Smooth muscle cell (in vitro differentiated cells): ENCODE results near the gene PRMT3. TPM values are rescaled to one million over a fixed set of nuclear protein-coding genes. Genes with fewer than 3 reads are reported as not detected.

Experiments
- DNase-seq: peaks from one replicate; lab custom pipeline; 2025; ENCODE audit not compliant: unreplicated experiment; lab: John Stamatoyannopoulos, UW
- H2AFZ ChIP-seq: fragments of 200-600 bp; sonication (generic); 2 replicates; pipeline ENCODE4 v1.6.0; 2016; ENCODE audit warnings: antibody characterized with exemption, low read depth, mild to moderate bottlenecking
- H3F3A ChIP-seq: fragments of 200-600 bp; sonication (generic); 2 replicates; pipeline ENCODE4 v1.6.0; 2017; ENCODE audit warnings: antibody characterized with exemption, low read depth
- H3K27ac ChIP-seq: fragments of 200-600 bp; sonication (generic); 2 replicates; pipeline ENCODE4 v1.5.1; 2016; ENCODE audit warnings: low read depth, mild to moderate bottlenecking
- H3K27me3 ChIP-seq: fragments of 200-600 bp; sonication (generic); 2 replicates; pipeline ENCODE4 v1.6.1; 2016; ENCODE audit warnings: low read depth, mild to moderate bottlenecking
- H3K36me3 ChIP-seq: fragments of 200-600 bp; sonication (generic); 2 replicates; pipeline ENCODE4 v1.5.1; 2016; ENCODE audit warnings: low read depth
- H3K4me1 ChIP-seq: fragments of 200-600 bp; sonication (generic); 2 replicates; pipeline ENCODE4 v1.5.1; 2016; ENCODE audit warnings: low read depth
- H3K4me2 ChIP-seq: fragments of 200-600 bp; sonication (generic); 2 replicates; pipeline ENCODE4 v1.6.0; 2016; ENCODE audit warnings: mild to moderate bottlenecking
- H3K4me3 ChIP-seq: fragments of 200-600 bp; sonication (generic); 2 replicates; pipeline ENCODE4 v1.5.1; 2016; ENCODE audit warnings: mild to moderate bottlenecking
- H3K79me2 ChIP-seq: fragments of 200-600 bp; sonication (generic); 2 replicates; pipeline ENCODE4 v1.6.0; 2016; ENCODE audit warnings: low read depth, mild to moderate bottlenecking
- H3K9ac ChIP-seq: fragments of 200-600 bp; sonication (generic); 2 replicates; pipeline ENCODE4 v1.6.0; 2016; ENCODE audit warnings: low read depth
- H3K9me3 ChIP-seq: fragments of 200-600 bp; sonication (generic); replicated peaks from 2 replicates; pipeline ENCODE4 v1.5.1; 2016; ENCODE audit warnings: low read depth
- H4K20me1 ChIP-seq: fragments of 200-600 bp; sonication (generic); 2 replicates; pipeline ENCODE4 v1.6.0; 2016; ENCODE audit warnings: low read depth
- CTCF ChIP-seq: fragments of 200-600 bp; sonication (generic); IDR thresholded peaks from 2 replicates; pipeline ENCODE4 v1.5.1; 2017; ENCODE audit warnings: borderline replicate concordance, mild to moderate bottlenecking, antibody characterized with exemption; ENCODE audit not compliant: insufficient read depth, poor library complexity, severe bottlenecking
- WGBS: methylation state at CpG from one replicate; pipeline ENCODE4 v1.1.7; 2016; ENCODE audit warnings: low lambda C conversion rate; 5-methylcytosine and 5-hydroxymethylcytosine counted together
- polyA plus RNA-seq: library from polyadenylated mRNA; unstranded; fragments of >200 nt; fragmentation: Nextera tagmentation; extraction: Ambion mirVana; gene quantifications from 2 replicates; pipeline ENCODE4 v1.2.1, GENCODE V29; 2016
- total RNA-seq: library from RNA; depleted of rRNA; stranded (reverse); fragments of >200 nt; gene quantifications from 2 replicates; pipeline ENCODE4 v1.2.3, GENCODE V29; 2014

Gene PRMT3
- total and polyA plus RNA-seq, 2 experiments from 2014 or later = 8.1 to 13.4 TPM

DNA sequence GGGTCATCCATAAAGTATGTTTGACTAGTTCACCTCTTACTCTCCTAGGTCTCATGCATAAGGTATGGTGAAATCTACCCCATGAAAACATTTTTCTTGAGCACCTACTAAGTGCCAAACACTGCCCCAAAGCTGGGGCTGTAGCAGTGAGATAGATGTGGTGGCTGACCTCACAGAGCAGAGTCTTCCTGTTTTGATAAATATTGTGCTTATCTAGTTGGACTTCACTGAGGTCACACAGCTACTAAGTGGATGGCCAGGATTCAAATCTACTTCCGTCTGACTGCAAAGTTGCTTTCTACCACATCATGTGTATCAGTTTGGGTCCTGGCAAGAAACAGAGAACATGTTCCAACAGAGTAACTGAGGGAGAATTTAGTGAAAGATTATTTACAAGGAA lies 30.4 kb upstream of the PRMT3 start:
- Histone ChIP-seq H4K20me1 (no peaks in the 10 kb centered on the region), H3F3A (no peaks in the 10 kb centered on the region), H2AFZ (no peak overlapping the region), H3K4me1 (no peaks in the 10 kb centered on the region), H3K36me3 (no peaks in the 10 kb centered on the region), H3K4me2 (no peak overlapping the region), H3K27ac (no peak overlapping the region), H3K79me2 (no peaks in the 10 kb centered on the region), H3K9me3 (no peaks in the 10 kb centered on the region), H3K4me3 (no peak overlapping the region), H3K9ac (no peak overlapping the region), H3K27me3 (no peaks in the 10 kb centered on the region)
- no peak for TF ChIP-seq CTCF
- 31% methylated on average over 1 of the region's 1 CpG for WGBS
- no peak for DNase-seq

DNA sequence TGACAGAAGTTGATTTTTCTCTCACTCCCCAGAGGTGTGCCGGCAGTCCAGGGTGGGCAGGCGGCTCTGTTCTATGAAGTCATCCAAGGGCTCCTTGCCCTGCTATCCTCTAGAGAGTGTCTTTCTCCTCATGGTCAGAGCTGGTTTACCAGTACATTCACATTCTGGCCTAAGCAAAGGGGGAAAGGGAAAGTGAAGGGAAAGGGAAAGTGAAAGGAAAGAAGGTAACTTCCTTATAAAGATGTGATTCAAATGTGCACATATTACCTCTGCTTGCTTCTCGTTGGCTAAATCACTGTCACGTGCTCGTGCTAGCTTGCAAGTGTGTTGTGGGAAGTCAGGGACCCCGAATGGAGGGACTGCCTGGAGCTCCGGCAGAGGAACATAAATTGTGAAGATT lies 26.9 kb upstream of the PRMT3 start:
- no peak overlapping the region for H3K9ac ChIP-seq
- H3K4me3 ChIP-seq = no peak overlapping the region
- H2AFZ ChIP-seq = no peak overlapping the region
- DNase-seq = no peak
- H3K4me1 ChIP-seq = peaks cover 5% of the 10 kb centered on the region
- no peaks in the 10 kb centered on the region for H3K9me3 ChIP-seq
- no peaks in the 10 kb centered on the region for H3K27me3 ChIP-seq
- H3K79me2 ChIP-seq = no peaks in the 10 kb centered on the region
- H3K36me3 ChIP-seq = no peaks in the 10 kb centered on the region
- WGBS = 67% methylated on average over 7 of the region's 7 CpGs
- no peak for TF ChIP-seq CTCF
- no peak overlapping the region for H3K4me2 ChIP-seq
- H4K20me1 ChIP-seq = no peaks in the 10 kb centered on the region
- no peaks in the 10 kb centered on the region for H3F3A ChIP-seq
- no peak overlapping the region for H3K27ac ChIP-seq

GRCh38 chr11:20362481-20362880 lies 25.0 kb upstream of the PRMT3 start:
- no peaks in the 10 kb centered on the region for H4K20me1 ChIP-seq
- H3F3A ChIP-seq = peaks cover 9% of the 10 kb centered on the region
- no peaks in the 10 kb centered on the region for H3K27me3 ChIP-seq
- peaks cover 14% of the 10 kb centered on the region for H3K4me1 ChIP-seq
- H3K4me3 ChIP-seq = no peak overlapping the region
- DNase-seq = no peak
- H3K9me3 ChIP-seq = no peaks in the 10 kb centered on the region
- no peak overlapping the region for H3K4me2 ChIP-seq
- no peaks in the 10 kb centered on the region for H3K79me2 ChIP-seq
- H3K27ac ChIP-seq = no peak overlapping the region
- no peak overlapping the region for H3K9ac ChIP-seq
- no peaks in the 10 kb centered on the region for H3K36me3 ChIP-seq
- WGBS = 7% methylated on average over 1 of the region's 1 CpG
- H2AFZ ChIP-seq = no peak overlapping the region
- TF ChIP-seq CTCF = no peak

- H3K9me3 ChIP-seq = no peaks in the 10 kb centered on the region
- H3K27me3 ChIP-seq = no peaks in the 10 kb centered on the region
- no peak for TF ChIP-seq CTCF
- peaks cover 14% of the 10 kb centered on the region for H3K4me1 ChIP-seq
- no peak overlapping the region for H3K27ac ChIP-seq
- H3K9ac ChIP-seq = no peak overlapping the region
- no peaks in the 10 kb centered on the region for H3K79me2 ChIP-seq
- no peaks in the 10 kb centered on the region for H4K20me1 ChIP-seq
- H3F3A ChIP-seq = peaks cover 9% of the 10 kb centered on the region
- H3K4me2 ChIP-seq = peak overlapping the region; percentile 93
- no peak for DNase-seq
- no peaks in the 10 kb centered on the region for H3K36me3 ChIP-seq
- 66% methylated on average over 2 of the region's 2 CpGs for WGBS
- peak overlapping the region; percentile 92 for H2AFZ ChIP-seq
- H3K4me3 ChIP-seq = peak overlapping the region; percentile 78
These were observed 24.4 kb upstream of the PRMT3 start for GRCh38 chr11:20363149-20363499.
